IMR-90 (cell line): ENCODE results near the gene SERPINF2. TPM values are rescaled to one million over a fixed set of nuclear protein-coding genes. Genes with fewer than 3 reads are reported as not detected.

Experiments
- ATAC-seq: fragments of 200-7000 bp; cut with Tn5 transposase; 2 replicates; pipeline ENCODE4 v1.9.1; 2020; ENCODE audit warnings: low read depth, mild to moderate bottlenecking, moderate library complexity
- BruUV-seq: library from RNA; stranded (reverse); fragments of 400-500 nt; replicated peaks from 2 replicates; lab custom pipeline; 2021; lab: Mats Ljungman, UMichigan
- CTCF ChIA-PET: fragments of 300-600 bp; formaldehyde crosslinking; extraction: SDS; loops from one replicate; lab custom pipeline; 2021; ENCODE audit warnings: antibody characterized with exemption; lab: Yijun Ruan, JAX
- POLR2A ChIA-PET: fragments of 300-600 bp; sonication (Branson Sonifier 250); formaldehyde crosslinking; loops from one replicate; lab custom pipeline; 2022; ENCODE audit warnings: antibody characterized with exemption; ENCODE audit not compliant: unreplicated experiment; lab: Charles Lee
- DNase-seq: peaks from one replicate; pipeline ENCODE4 v3.0.0; 2013
- H2AFZ ChIP-seq: replicated peaks from 2 replicates; pipeline ENCODE3; 2013; ENCODE audit warnings: low read length, mild to moderate bottlenecking; ENCODE audit not compliant: poor library complexity
- H2AK5ac ChIP-seq: 2 replicates; pipeline ENCODE4 v1.6.1; 2013; ENCODE audit warnings: low read depth, low read length, inconsistent platforms
- H2AK9ac ChIP-seq: replicated peaks from 2 replicates; pipeline ENCODE3; 2013; ENCODE audit warnings: mild to moderate bottlenecking, low read depth, low read length, moderate library complexity; ENCODE audit not compliant: poor library complexity
- H2BK120ac ChIP-seq: 2 replicates; pipeline ENCODE4 v1.6.1; 2013; ENCODE audit warnings: low read depth, low read length, inconsistent platforms
- H2BK15ac ChIP-seq: 3 replicates; pipeline ENCODE4 v1.6.1; 2013; ENCODE audit warnings: low read depth, low read length, inconsistent platforms
- H2BK20ac ChIP-seq: 2 replicates; pipeline ENCODE4 v1.6.1; 2013; ENCODE audit warnings: low read depth, mild to moderate bottlenecking, inconsistent platforms, low read length, moderate library complexity
- H2BK5ac ChIP-seq: 2 replicates; pipeline ENCODE4 v1.6.1; 2013; ENCODE audit warnings: mild to moderate bottlenecking, low read depth, low read length, inconsistent platforms; ENCODE audit not compliant: poor library complexity, severe bottlenecking
- H3K14ac ChIP-seq: replicated peaks from 2 replicates; pipeline ENCODE4 v1.6.1; 2013; ENCODE audit warnings: low read depth, low read length, inconsistent platforms
- H3K18ac ChIP-seq: 2 replicates; pipeline ENCODE4 v1.6.1; 2013; ENCODE audit warnings: low read depth, low read length, control low read depth
- H3K23ac ChIP-seq: 2 replicates; pipeline ENCODE4 v1.6.1; 2013; ENCODE audit warnings: low read depth, low read length, inconsistent platforms
- H3K27ac ChIP-seq: 2 replicates; pipeline ENCODE4 v1.5.1; 2013; ENCODE audit warnings: mild to moderate bottlenecking, control low read depth, low read length; ENCODE audit not compliant: insufficient read depth
- H3K27me3 ChIP-seq: 2 replicates; pipeline ENCODE4 v1.6.1; 2013; ENCODE audit warnings: low read length; ENCODE audit not compliant: control insufficient read depth, insufficient read depth
- H3K36me3 ChIP-seq: 2 replicates; pipeline ENCODE4 v1.6.1; 2013; ENCODE audit warnings: low read length, mixed read lengths; ENCODE audit not compliant: control insufficient read depth, insufficient read depth
- H3K4ac ChIP-seq: 2 replicates; pipeline ENCODE4 v1.6.1; 2013; ENCODE audit warnings: low read depth, low read length, inconsistent platforms
- H3K4me1 ChIP-seq: 2 replicates; pipeline ENCODE4 v1.6.1; 2013; ENCODE audit warnings: low read length, mixed read lengths; ENCODE audit not compliant: control insufficient read depth, insufficient read depth
- H3K4me2 ChIP-seq: 2 replicates; pipeline ENCODE4 v1.6.1; 2013; ENCODE audit warnings: low read depth, mild to moderate bottlenecking, control low read depth, low read length, moderate library complexity
- H3K4me3 ChIP-seq: 2 replicates; pipeline ENCODE4 v1.5.1; 2013; ENCODE audit warnings: low read depth, mild to moderate bottlenecking, control low read depth, low read length, moderate library complexity; ENCODE audit not compliant: insufficient read depth
- H3K56ac ChIP-seq: 2 replicates; pipeline ENCODE4 v1.6.1; 2013; ENCODE audit warnings: low read length, inconsistent platforms; ENCODE audit not compliant: insufficient read depth; ENCODE audit errors: extremely low read depth
- H3K79me1 ChIP-seq, 2 experiments: 2 replicates each; pipeline ENCODE4 v1.6.1; 2013; ENCODE audit warnings: low read length in 2 of 2, inconsistent platforms in 1 of 2, low read depth in 1 of 2
- H3K9ac ChIP-seq: 2 replicates; pipeline ENCODE4 v1.6.1; 2013; ENCODE audit warnings: low read depth, low read length, control low read depth
- H3K9me1 ChIP-seq: 2 replicates; pipeline ENCODE4 v1.6.1; 2013; ENCODE audit warnings: low read length, inconsistent platforms; ENCODE audit not compliant: insufficient read depth
- H3K9me3 ChIP-seq: 2 replicates; pipeline ENCODE4 v1.6.1; 2013; ENCODE audit warnings: low read length; ENCODE audit not compliant: control insufficient read depth, insufficient read depth
- H4K20me1 ChIP-seq: 2 replicates; pipeline ENCODE4 v1.6.1; 2013; ENCODE audit warnings: low read length, inconsistent platforms; ENCODE audit not compliant: insufficient read depth
- H4K5ac ChIP-seq: 2 replicates; pipeline ENCODE4 v1.6.1; 2013; ENCODE audit warnings: mild to moderate bottlenecking, low read depth, low read length, control low read depth
- H4K8ac ChIP-seq, 2 experiments: 2 replicates each; pipeline ENCODE4 v1.6.1; 2013; ENCODE audit warnings: low read depth in 2 of 2, low read length in 2 of 2, control low read depth in 1 of 2, inconsistent platforms in 1 of 2
- H4K91ac ChIP-seq: 2 replicates; pipeline ENCODE4 v1.6.1; 2013; ENCODE audit warnings: low read depth, low read length, inconsistent platforms; ENCODE audit not compliant: insufficient read depth
- BHLHE40 ChIP-seq: fragments of 150-350 bp; IDR thresholded peaks from 2 replicates; pipeline ENCODE4 v1.6.1; 2016; ENCODE audit warnings: mild to moderate bottlenecking, low read depth, low read length
- CHD1 ChIP-seq: IDR thresholded peaks from 2 replicates; pipeline ENCODE4 v1.6.1; 2012; ENCODE audit warnings: low read depth, low read length, improper control_type of control experiment
- CTCF ChIP-seq: conservative IDR thresholded peaks from 2 replicates; pipeline ENCODE4 v1.5.1; 2012; ENCODE audit warnings: mild to moderate bottlenecking, low read depth, low read length, improper control_type of control experiment
- ELK1 ChIP-seq: fragments of 150-350 bp; IDR thresholded peaks from 2 replicates; pipeline ENCODE4 v1.6.1; 2016; ENCODE audit warnings: low read depth, mild to moderate bottlenecking, low read length, moderate library complexity, borderline replicate concordance
- MAFK ChIP-seq: IDR thresholded peaks from 2 replicates; pipeline ENCODE4 v1.6.1; 2012; ENCODE audit warnings: low read depth, low read length, improper control_type of control experiment
- MXI1 ChIP-seq: IDR thresholded peaks from 2 replicates; pipeline ENCODE4 v1.6.1; 2012; ENCODE audit warnings: low read depth, mild to moderate bottlenecking, low read length, moderate library complexity, borderline replicate concordance
- NFE2L2 ChIP-seq: fragments of 150-350 bp; IDR thresholded peaks from 2 replicates; pipeline ENCODE4 v1.6.1; 2016; ENCODE audit warnings: low read depth, mild to moderate bottlenecking, low read length
- RAD21 ChIP-seq: IDR thresholded peaks from 2 replicates; pipeline ENCODE4 v1.6.1; 2012; ENCODE audit warnings: low read length, improper control_type of control experiment
- RCOR1 ChIP-seq: IDR thresholded peaks from 2 replicates; pipeline ENCODE4 v1.6.1; 2012; ENCODE audit warnings: mild to moderate bottlenecking, low read length, improper control_type of control experiment; ENCODE audit not compliant: insufficient replicate concordance
- RFX5 ChIP-seq: IDR thresholded peaks from 2 replicates; pipeline ENCODE4 v1.8.0; 2012; ENCODE audit warnings: low read depth, mild to moderate bottlenecking, low read length, moderate library complexity
- SMC3 ChIP-seq: fragments of 150-350 bp; IDR thresholded peaks from 2 replicates; pipeline ENCODE4 v1.6.1; 2016; ENCODE audit warnings: low read depth, mild to moderate bottlenecking, antibody characterized with exemption, low read length, moderate library complexity
- USF2 ChIP-seq: fragments of 150-350 bp; IDR thresholded peaks from 2 replicates; pipeline ENCODE4 v1.6.1; 2017; ENCODE audit warnings: mild to moderate bottlenecking, antibody characterized with exemption, low read length, low read depth
- WGBS, 2 experiments: methylation state at CpG; one replicate each; pipeline versions ENCODE4 v1.1.5 to v1.1.7; 2013; ENCODE audit warnings: missing lambda C conversion rate in 2 of 2; ENCODE audit not compliant: insufficient read length in 1 of 2; ENCODE audit errors: extremely low coverage in 2 of 2; 5-methylcytosine and 5-hydroxymethylcytosine counted together
- dilution Hi-C: fragments of 300-500 bp; cut with HindIII; formaldehyde crosslinking; loops from one replicate; pipeline ENCODE4 v1.14.3; 2018; ENCODE audit warnings: low sequenced_read_pairs; ENCODE audit not compliant: unreplicated experiment
- in situ Hi-C: fragments of 300-500 bp; cut with MboI; formaldehyde crosslinking; loops from 3 replicates; pipeline ENCODE4 v1.14.3; 2019; ENCODE audit warnings: low sequenced_read_pairs, inconsistent platforms, mixed read lengths
- intact Hi-C: fragments of 100-400 bp; cut with micrococcal nuclease; formaldehyde crosslinking; loops from 2 replicates; pipeline ENCODE4 v1.10.0; 2022
- polyA plus RNA-seq, 3 experiments: library from polyadenylated mRNA; depleted of rRNA; stranded (reverse); fragments of >200 nt; gene quantifications; 2 replicates each; pipeline ENCODE4 v1.2.3, GENCODE V29; 2012; ENCODE audit warnings: low replicate concordance in 1 of 3
- total RNA-seq: library from RNA; depleted of rRNA; stranded (reverse); fragments of >200 nt; gene quantifications from 2 replicates; pipeline ENCODE4 v1.2.3, GENCODE V29; 2012

The SERPINF2 gene
- total and polyA plus RNA-seq, 2 of the 4 experiments (the other 2 are of a cell fraction): not detected

GRCh38 chr17:1716912-1717695, 25.6 kb upstream of the SERPINF2 start:
- H3K79me1 ChIP-seq: peaks cover 0 to 42% of the 10 kb centered on the region in 2 experiments; a peak in 2 of 4 replicates
- H4K5ac ChIP-seq: peak overlapping the region; percentile 86
- peaks cover 21% of the 10 kb centered on the region for H3K4me1 ChIP-seq
- peak overlapping the region; percentile 100 for H3K56ac ChIP-seq
- H3K18ac ChIP-seq: peak overlapping the region; percentile 90
- peak overlapping the region; percentile 100 for H3K14ac ChIP-seq
- intact Hi-C loops (loop anchor here (2.0 to 5.0 kb wide), 2 partner anchors 112 to 325 kb away; partner anchors contain the start of genes OVCA2 and SMYD4), dilution Hi-C loops (no loop called here), in situ Hi-C loops (loop anchor here (25.0 kb wide), 1 partner anchor 320 kb away; the partner anchor contains the start of genes DPH1, OVCA2 and RTN4RL1)
- peak overlapping the region; percentile 97 for H2AK5ac ChIP-seq
- peak overlapping the region; percentile 92 for H3K9ac ChIP-seq
- no peaks in the 10 kb centered on the region for H3K27me3 ChIP-seq
- WGBS, 2 experiments: no CpG with 5 or more reads among the region's 13 CpGs
- peak overlapping the region; percentile 98 for H2BK120ac ChIP-seq
- DNase-seq: peak; percentile 99
- no peaks in the 10 kb centered on the region for H3K9me3 ChIP-seq
- peak; percentile 47 for ATAC-seq
- peak overlapping the region; percentile 84 to 100 for H4K8ac ChIP-seq
- POLR2A ChIA-PET: interaction anchor here (0.7 to 2.2 kb wide), 14 partner anchors 10 to 312 kb away, joined by 3 to 18 read pairs (median 4); partner anchors contain the start of genes RPA1 and SMYD4
- peak overlapping the region; percentile 100 for H2AK9ac ChIP-seq
- H4K20me1 ChIP-seq: peaks cover 34% of the 10 kb centered on the region
- CTCF ChIA-PET: interaction anchor here (1.0 to 1.9 kb wide), 4 partner anchors 62 to 148 kb away, joined by 3 to 13 read pairs (median 4); no protein-coding TSS in a partner anchor
- peaks cover 7% of the 10 kb centered on the region for H3K9me1 ChIP-seq
- H2AFZ ChIP-seq: peak overlapping the region; percentile 89
- BruUV-seq: no TSS peak
- H3K4me2 ChIP-seq: peak overlapping the region; percentile 85
- peak overlapping the region; percentile 55 for H3K4me3 ChIP-seq
- peak overlapping the region; percentile 99 for H2BK15ac ChIP-seq
- H3K36me3 ChIP-seq: peaks cover 25% of the 10 kb centered on the region
- H3K4ac ChIP-seq: peak overlapping the region; percentile 99
- H2BK20ac ChIP-seq: peak overlapping the region; percentile 97
- peak overlapping the region; percentile 100 for H3K23ac ChIP-seq
- H3K27ac ChIP-seq: peak overlapping the region; percentile 89
- peak overlapping the region; percentile 97 for H2BK5ac ChIP-seq
- H4K91ac ChIP-seq: peak overlapping the region; percentile 100
- no peak for TF ChIP-seq SMC3
- TF ChIP-seq BHLHE40: peak; percentile 65; the same call in 1 of the 2 replicates
- TF ChIP-seq RFX5: peak; percentile 97
- TF ChIP-seq RAD21: no peak
- TF ChIP-seq CTCF: no peak
- TF ChIP-seq ELK1: no peak
- TF ChIP-seq MAFK: peak; percentile 82
- peak; percentile 96 for TF ChIP-seq NFE2L2
- TF ChIP-seq CHD1: no peak
- peak; percentile 87 for TF ChIP-seq USF2
- TF ChIP-seq RCOR1: no peak
- peak; percentile 12; the same call in 1 of the 2 replicates for TF ChIP-seq MXI1
